Stomach (tissue), 4 donors: ENCODE data around the gene MIF4GD.

Experiments
- CTCF ChIP-seq, 7 experiments: fragments of 450-650 bp in 4 of 7; fragments of 200-600 bp in 3 of 7; sonication (generic) in 3 of 7; IDR thresholded peaks; one replicate each; pipeline ENCODE4 v1.5.1; 2016 to 2019; ENCODE audit warnings: antibody characterized with exemption in 7 of 7, control low read depth in 2 of 7, mild to moderate bottlenecking in 1 of 7
- POLR2AphosphoS5 ChIP-seq, 3 donors: sonication (generic); formaldehyde crosslinking; IDR thresholded peaks; one replicate each; pipeline ENCODE4 v1.6.1; 2016; ENCODE audit warnings: antibody characterized with exemption in 3 of 3

- TF ChIP-seq POLR2AphosphoS5 (IDR thresholded peaks at IDR 0.05) (no peak), CTCF (IDR thresholded peaks at IDR 0.05) (no peak)
These were observed 26.0 kb downstream of the MIF4GD start for GRCh38 chr17:75245011-75245410.
